ENCODE results near the gene WDR74. TPM values are rescaled to one million over a fixed set of nuclear protein-coding genes. Genes with fewer than 3 reads are reported as not detected.
"Not testable (repeated sequence)": the region's sequence is repeated elsewhere in the genome, so short reads cannot be mapped to it uniquely, and the experiment has no call there.

The WDR74 gene
- total RNA-seq, 8 experiments from 2014 or later, result 41.4 to 110 (median 81.7) TPM

- peaks cover 20 to 27% of the 10 kb centered on the region in 2 donors for H3K4me1 ChIP-seq (replicated peaks in 1 of 2)
- 50 to 94% (median 80%) methylated on average over 1 to 6 of the region's 7 CpGs; no CpG with 5 or more reads in 4 of the 10 experiments for WGBS, 10 experiments
- peak overlapping the region; percentile 80 to 89 (median 86) for H3K4me3 ChIP-seq
- in situ Hi-C loops (cut with MboI; ENCODE audit: low pct_unique_long_range_greater_than_20kb in 2 of 9, low sequenced_read_pairs in 9 of 9, unreplicated experiment in 9 of 9), result loop anchor here in 1 of 9 experiments (25.0 kb wide), 1 partner anchor 492 kb away; no protein-coding TSS in a partner anchor
- no peak for ATAC-seq (replicated peaks in 6 of 8)
- H3K27ac ChIP-seq, result peak overlapping the region; percentile 98
Observed at GRCh38 chr11:62879235-62879978, 40.0 kb upstream of the WDR74 start.

- 95 to 100% (median 98%) methylated on average over 3 to 6 of the region's 6 CpGs; no CpG with 5 or more reads in 1 of the 10 experiments for WGBS, 10 experiments
- Histone ChIP-seq H3K4me1 (replicated peaks in 1 of 2) (peaks cover 8 to 9% of the 10 kb centered on the region in 2 donors), H3K4me3 (no peak overlapping the region), H3K27ac (no peak overlapping the region)
- ATAC-seq (replicated peaks in 6 of 8), result no peak
- in situ Hi-C loops (cut with MboI; ENCODE audit: low pct_unique_long_range_greater_than_20kb in 2 of 9, low sequenced_read_pairs in 9 of 9, unreplicated experiment in 9 of 9), result loop anchor here in 1 of 9 experiments (25.0 kb wide), 1 partner anchor 489 kb away; no protein-coding TSS in a partner anchor
Observed at GRCh38 chr11:62876712-62877111, 37.3 kb upstream of the WDR74 start.

GRCh38 chr11:62875698-62876478 lies 36.5 kb upstream of the WDR74 start:
- WGBS, 10 experiments, result 67 to 100% (median 94%) methylated on average over 1 to 3 of the region's 7 CpGs; no CpG with 5 or more reads in 1 of the 10 experiments
- ATAC-seq (replicated peaks in 6 of 8), result no peak

GRCh38 chr11:62874851-62875250 lies 35.5 kb upstream of the WDR74 start:
- H3K27ac ChIP-seq, result no peak overlapping the region
- in situ Hi-C loops (cut with MboI; ENCODE audit: low pct_unique_long_range_greater_than_20kb in 2 of 9, low sequenced_read_pairs in 9 of 9, unreplicated experiment in 9 of 9), result loop anchor here in 1 of 9 experiments (25.0 kb wide), 1 partner anchor 488 kb away; no protein-coding TSS in a partner anchor
- no peak for ATAC-seq (replicated peaks in 6 of 8)
- WGBS, 10 experiments, result 88 to 100% (median 96%) methylated on average over 2 to 6 of the region's 7 CpGs; no CpG with 5 or more reads in 2 of the 10 experiments
- peaks cover 6% of the 10 kb centered on the region in 2 donors for H3K4me1 ChIP-seq (replicated peaks in 1 of 2)
- no peak overlapping the region for H3K4me3 ChIP-seq

More at GRCh38 chr11:62875698-62876478, 36.5 kb upstream of the WDR74 start:
- in situ Hi-C loops (cut with MboI; ENCODE audit: low pct_unique_long_range_greater_than_20kb in 2 of 9, low sequenced_read_pairs in 9 of 9, unreplicated experiment in 9 of 9), result loop anchor here in 1 of 9 experiments (25.0 kb wide), 1 partner anchor 489 kb away; no protein-coding TSS in a partner anchor
- Histone ChIP-seq H3K4me1 (replicated peaks in 1 of 2) (peaks cover 8 to 9% of the 10 kb centered on the region in 2 donors), H3K4me3 (no peak overlapping the region), H3K27ac (no peak overlapping the region)

GRCh38 chr11:62865635-62866034 lies 26.2 kb upstream of the WDR74 start:
- in situ Hi-C loops (cut with MboI; ENCODE audit: low pct_unique_long_range_greater_than_20kb in 2 of 9, low sequenced_read_pairs in 9 of 9, unreplicated experiment in 9 of 9), result no loop called here
- 50 to 96% (median 78%) methylated on average over 1 to 6 of the region's 6 CpGs; no CpG with 5 or more reads in 2 of the 10 experiments for WGBS, 10 experiments
- peaks cover 9 to 12% of the 10 kb centered on the region in 2 donors for H3K4me1 ChIP-seq (replicated peaks in 1 of 2)
- peak in 2 of 8 experiments; percentile 17 to 59 for ATAC-seq (replicated peaks in 6 of 8)
- H3K4me3 ChIP-seq, result no peak overlapping the region
- H3K27ac ChIP-seq, result no peak overlapping the region

GRCh38 chr11:62863687-62864335 lies 24.4 kb upstream of the WDR74 start:
- no peak for ATAC-seq (replicated peaks in 6 of 8)
- 50 to 100% (median 88%) methylated on average over 1 to 4 of the region's 4 CpGs; no CpG with 5 or more reads in 2 of the 10 experiments for WGBS, 10 experiments
- Histone ChIP-seq H3K4me3 (no peak overlapping the region), H3K27ac (no peak overlapping the region), H3K4me1 (replicated peaks in 1 of 2) (peaks cover 13 to 25% of the 10 kb centered on the region in 2 donors)
- in situ Hi-C loops (cut with MboI; ENCODE audit: low pct_unique_long_range_greater_than_20kb in 2 of 9, low sequenced_read_pairs in 9 of 9, unreplicated experiment in 9 of 9), result no loop called here

- ATAC-seq (replicated peaks in 6 of 8); H3K4me3 ChIP-seq; in situ Hi-C loops (cut with MboI; ENCODE audit: low pct_unique_long_range_greater_than_20kb in 2 of 9, low sequenced_read_pairs in 9 of 9, unreplicated experiment in 9 of 9): not testable (repeated sequence)
- WGBS, 10 experiments, result 80 to 100% (median 87%) methylated on average over 1 to 13 of the region's 16 CpGs; no CpG with 5 or more reads in 2 of the 10 experiments
- Histone ChIP-seq H3K27ac (peak overlapping the region in 1 of 2 donors; percentile 28), H3K4me1 (replicated peaks in 1 of 2) (peaks cover 34 to 42% of the 10 kb centered on the region in 2 donors)
Observed at GRCh38 chr11:62861564-62862192, 22.3 kb upstream of the WDR74 start.

GRCh38 chr11:62860835-62861563 lies 21.6 kb upstream of the WDR74 start:
- H3K27ac ChIP-seq, result peak overlapping the region in 1 of 2 donors; percentile 31
- 66 to 100% (median 85%) methylated on average over 1 to 5 of the region's 5 CpGs; no CpG with 5 or more reads in 2 of the 10 experiments for WGBS, 10 experiments
- peaks cover 34 to 42% of the 10 kb centered on the region in 2 donors for H3K4me1 ChIP-seq (replicated peaks in 1 of 2)
- ATAC-seq (replicated peaks in 6 of 8), result no peak
- in situ Hi-C loops (cut with MboI; ENCODE audit: low pct_unique_long_range_greater_than_20kb in 2 of 9, low sequenced_read_pairs in 9 of 9, unreplicated experiment in 9 of 9), result no loop called here
- H3K4me3 ChIP-seq, result no peak overlapping the region

- Histone ChIP-seq H3K4me1 (replicated peaks in 1 of 2) (peaks cover 38 to 43% of the 10 kb centered on the region in 2 donors), H3K4me3 (peak overlapping the region in 1 of 5 donors; percentile 97)
- H3K27ac ChIP-seq; in situ Hi-C loops (cut with MboI; ENCODE audit: low pct_unique_long_range_greater_than_20kb in 2 of 9, low sequenced_read_pairs in 9 of 9, unreplicated experiment in 9 of 9): not testable (repeated sequence)
- ATAC-seq (replicated peaks in 6 of 8), result peak in 1 of 8 experiments; percentile 6
- WGBS, 10 experiments, result 6 to 100% (median 80%) methylated on average over 2 to 4 of the region's 8 CpGs; no CpG with 5 or more reads in 7 of the 10 experiments
Observed at GRCh38 chr11:62859281-62859703, 19.9 kb upstream of the WDR74 start.

GRCh38 chr11:62858201-62858600 lies 18.8 kb upstream of the WDR74 start:
- ATAC-seq (replicated peaks in 6 of 8), result no peak
- Histone ChIP-seq H3K4me1 (replicated peaks in 1 of 2) (peaks cover 49 to 54% of the 10 kb centered on the region in 2 donors), H3K27ac (no peak overlapping the region), H3K4me3 (peak overlapping the region; percentile 68 to 97 (median 83))
- WGBS, 10 experiments, result 22 to 97% (median 42%) methylated on average over 2 to 6 of the region's 7 CpGs; no CpG with 5 or more reads in 2 of the 10 experiments
- in situ Hi-C loops (cut with MboI; ENCODE audit: low pct_unique_long_range_greater_than_20kb in 2 of 9, low sequenced_read_pairs in 9 of 9, unreplicated experiment in 9 of 9), result no loop called here

- WGBS, 10 experiments, result 0 to 100% (median 37%) methylated on average over 1 to 2 of the region's 2 CpGs; no CpG with 5 or more reads in 4 of the 10 experiments
- peaks cover 51 to 55% of the 10 kb centered on the region in 2 donors for H3K4me1 ChIP-seq (replicated peaks in 1 of 2)
- no peak for ATAC-seq (replicated peaks in 6 of 8)
- in situ Hi-C loops (cut with MboI; ENCODE audit: low pct_unique_long_range_greater_than_20kb in 2 of 9, low sequenced_read_pairs in 9 of 9, unreplicated experiment in 9 of 9), result no loop called here
- peak overlapping the region; percentile 68 to 97 (median 83) for H3K4me3 ChIP-seq
- no peak overlapping the region for H3K27ac ChIP-seq
Observed at GRCh38 chr11:62857541-62857982, 18.2 kb upstream of the WDR74 start.

Measured in motor neuron (in vitro differentiated cells).